HCT116 (cell line): ENCODE results near the gene PLSCR4. TPM values are rescaled to one million over a fixed set of nuclear protein-coding genes. Genes with fewer than 3 reads are reported as not detected.

ENCODE experiments used
- ATAC-seq: fragments of 200-7000 bp; cut with Tn5 transposase; 2 replicates; pipeline ENCODE4 v1.9.1; 2020; ENCODE audit warnings: mild to moderate bottlenecking, moderate library complexity
- BruUV-seq: library from RNA; stranded (reverse); fragments of 400-500 nt; replicated peaks from 2 replicates; lab custom pipeline; 2021; lab: Mats Ljungman, UMichigan
- CTCF ChIA-PET: fragments of 300-600 bp; sonication (Branson Sonifier 250); formaldehyde crosslinking; loops from one replicate; lab custom pipeline; 2021; ENCODE audit warnings: antibody characterized with exemption; lab: Charles Lee
- POLR2A ChIA-PET: fragments of 300-600, 350-600 bp; sonication (Branson Sonifier 250); formaldehyde crosslinking; loops from one replicate; lab custom pipeline; 2021; ENCODE audit warnings: antibody characterized with exemption; lab: Charles Lee
- RAD21 ChIA-PET, 2 experiments: fragments of 300-600 bp; sonication (Branson Sonifier 250); formaldehyde crosslinking; loops; one replicate each; lab custom pipeline; 2023; ENCODE audit warnings: low total read pairs in 2 of 2; ENCODE audit not compliant: uncharacterized antibody in 2 of 2, unreplicated experiment in 2 of 2, low non-redundant PET in 1 of 2; lab: Charles Lee
- DNase-seq: peaks from one replicate; pipeline ENCODE4 v3.0.0-alpha.2; 2010; ENCODE audit warnings: low read depth, low spot score
- H2AFZ ChIP-seq: fragments of 200-600 bp; shearing (Covaris generic), sonication (generic); 2 replicates; pipeline ENCODE4 v1.6.1; 2017; ENCODE audit warnings: low read depth, mixed run types, mixed read lengths, antibody characterized with exemption, low read length; ENCODE audit not compliant: poor library complexity, severe bottlenecking
- H3K27ac ChIP-seq: 2 replicates; pipeline ENCODE4 v1.5.1; 2012; ENCODE audit warnings: low read depth, low read length
- H3K27me3 ChIP-seq: fragments of 200-600 bp; sonication (generic); 2 replicates; pipeline ENCODE4 v1.6.1; 2016; ENCODE audit warnings: mixed run types, low read length, mixed read lengths; ENCODE audit not compliant: insufficient read depth
- H3K36me3 ChIP-seq, 2 experiments: fragments of 200-500 bp in 1 of 2; fragments of 200-600 bp in 1 of 2; sonication (Bioruptor generic) in 1 of 2; sonication (generic) in 1 of 2; 2 replicates each; pipeline versions ENCODE4 v1.5.1 to v1.6.1; 2014 to 2016; ENCODE audit warnings: low read length in 2 of 2, inconsistent platforms in 1 of 2, mixed read lengths in 1 of 2, mixed run types in 1 of 2; ENCODE audit not compliant: insufficient read depth in 2 of 2, control insufficient read depth in 1 of 2
- H3K4me1 ChIP-seq, 2 experiments: fragments of 200-600 bp in 1 of 2; sonication (generic) in 1 of 2; 2 replicates each; pipeline versions ENCODE4 v1.5.1 to v1.6.1; 2012 to 2017; ENCODE audit warnings: low read length in 2 of 2, inconsistent platforms in 1 of 2, mild to moderate bottlenecking in 1 of 2, mixed read lengths in 1 of 2, mixed run types in 1 of 2, moderate library complexity in 1 of 2; ENCODE audit not compliant: insufficient read depth in 2 of 2, control insufficient read depth in 1 of 2
- H3K4me2 ChIP-seq: fragments of 200-600 bp; sonication (generic); 2 replicates; pipeline ENCODE4 v1.6.1; 2017; ENCODE audit warnings: mixed run types, low read length, mixed read lengths
- H3K4me3 ChIP-seq, 2 experiments: fragments of 200-600 bp in 1 of 2; sonication (generic) in 1 of 2; replicated peaks in 1 of 2; 2 replicates each; pipeline ENCODE4 v1.5.1; 2011 to 2016; ENCODE audit warnings: low read length in 2 of 2, control low read depth in 1 of 2, low read depth in 1 of 2, mild to moderate bottlenecking in 1 of 2, mixed read lengths in 1 of 2, mixed run types in 1 of 2
- H3K79me2 ChIP-seq: fragments of 200-600 bp; sonication (generic); 2 replicates; pipeline ENCODE4 v1.6.1; 2017; ENCODE audit warnings: mild to moderate bottlenecking, mixed run types, low read length, moderate library complexity, mixed read lengths; ENCODE audit not compliant: insufficient read depth
- H3K9ac ChIP-seq: fragments of 200-600 bp; sonication (generic); 2 replicates; pipeline ENCODE4 v1.6.1; 2016; ENCODE audit warnings: low read length, mixed read lengths
- H3K9me2 ChIP-seq: fragments of 200-600 bp; sonication (generic), shearing (Covaris generic); 2 replicates; pipeline ENCODE4 v1.6.1; 2017; ENCODE audit warnings: mixed run types, mild to moderate bottlenecking, moderate library complexity; ENCODE audit not compliant: insufficient read depth
- H3K9me3 ChIP-seq, 2 experiments: fragments of 200-500 bp in 1 of 2; fragments of 200-600 bp in 1 of 2; sonication (Bioruptor generic) in 1 of 2; sonication (generic) in 1 of 2; 2 replicates each; pipeline ENCODE4 v1.6.1; 2014 to 2017; ENCODE audit warnings: low read length in 2 of 2, mixed read lengths in 2 of 2, inconsistent platforms in 1 of 2, low read depth in 1 of 2, mild to moderate bottlenecking in 1 of 2, mixed run types in 1 of 2, moderate library complexity in 1 of 2; ENCODE audit not compliant: control insufficient read depth in 1 of 2, insufficient read depth in 1 of 2
- H4K20me1 ChIP-seq: fragments of 200-600 bp; sonication (generic), shearing (Covaris generic); 2 replicates; pipeline ENCODE4 v1.6.1; 2017; ENCODE audit warnings: mixed run types, mild to moderate bottlenecking, moderate library complexity; ENCODE audit not compliant: insufficient read depth
- CBX3 ChIP-seq: IDR thresholded peaks from 2 replicates; pipeline ENCODE4 v1.6.1; 2012; ENCODE audit warnings: low read depth
- EGR1 ChIP-seq: IDR thresholded peaks from 2 replicates; pipeline ENCODE4 v1.6.1; 2012; ENCODE audit warnings: low read depth
- POLR2A ChIP-seq: IDR thresholded peaks from 2 replicates; pipeline ENCODE4 v1.7.0; 2011; ENCODE audit warnings: borderline replicate concordance; ENCODE audit not compliant: insufficient read depth, insufficient read length; ENCODE audit errors: extremely low read depth
- ZFX ChIP-seq: fragments of 450-650 bp; IDR thresholded peaks from 2 replicates; pipeline ENCODE4 v1.6.1; 2017
- intact Hi-C: fragments of 100-400 bp; cut with micrococcal nuclease; formaldehyde crosslinking; loops from 2 replicates; pipeline ENCODE4 v1.10.0; 2022
- total RNA-seq: library from RNA; stranded (reverse); gene quantifications from one replicate; pipeline ENCODE4 v1.2.1, GENCODE V29; 2021; ENCODE audit not compliant: unreplicated experiment
- TF ChIP-seq, protein P1 (sequence below): IDR thresholded peaks from 2 replicates; pipeline ENCODE4 v1.6.1; 2012; ENCODE audit warnings: low read depth
- TF ChIP-seq, protein P2 (sequence below), 3 experiments: fragments of 200-600 bp in 1 of 3; sonication (generic) in 1 of 3; IDR thresholded peaks in 2 of 3; conservative IDR thresholded peaks in 1 of 3; 2 replicates each; pipeline ENCODE4 v1.5.1; 2012 to 2017; ENCODE audit warnings: low read depth in 2 of 3, low read length in 2 of 3, antibody characterized with exemption in 1 of 3, borderline replicate concordance in 1 of 3, control low read depth in 1 of 3, mild to moderate bottlenecking in 1 of 3, mixed read lengths in 1 of 3, mixed run types in 1 of 3, moderate library complexity in 1 of 3; ENCODE audit not compliant: insufficient read depth in 1 of 3

The PLSCR4 gene
- total RNA-seq, 1 experiment from 2014 or later, result 4.1 TPM

DNA sequence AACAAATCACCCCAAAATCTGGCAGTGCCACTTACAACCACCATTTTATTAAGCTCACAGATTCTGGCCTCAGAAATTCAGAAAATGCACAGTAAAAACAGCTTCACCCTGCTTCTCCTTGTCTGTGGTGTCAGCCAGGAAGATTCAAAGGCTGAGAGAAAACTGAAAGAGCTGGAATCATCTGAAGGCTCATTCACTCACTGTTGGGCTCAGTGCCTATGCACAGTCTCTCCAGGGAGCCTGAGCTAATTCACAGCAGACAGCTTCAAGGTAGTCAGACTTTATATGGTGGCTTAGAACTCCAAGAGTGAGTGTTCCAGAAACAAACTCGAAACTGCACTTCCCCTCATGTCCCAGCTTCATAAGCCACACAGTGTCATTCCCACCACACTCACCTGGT is 73.4 kb downstream of the PLSCR4 start (continued):
- TF ChIP-seq, protein P1, sequence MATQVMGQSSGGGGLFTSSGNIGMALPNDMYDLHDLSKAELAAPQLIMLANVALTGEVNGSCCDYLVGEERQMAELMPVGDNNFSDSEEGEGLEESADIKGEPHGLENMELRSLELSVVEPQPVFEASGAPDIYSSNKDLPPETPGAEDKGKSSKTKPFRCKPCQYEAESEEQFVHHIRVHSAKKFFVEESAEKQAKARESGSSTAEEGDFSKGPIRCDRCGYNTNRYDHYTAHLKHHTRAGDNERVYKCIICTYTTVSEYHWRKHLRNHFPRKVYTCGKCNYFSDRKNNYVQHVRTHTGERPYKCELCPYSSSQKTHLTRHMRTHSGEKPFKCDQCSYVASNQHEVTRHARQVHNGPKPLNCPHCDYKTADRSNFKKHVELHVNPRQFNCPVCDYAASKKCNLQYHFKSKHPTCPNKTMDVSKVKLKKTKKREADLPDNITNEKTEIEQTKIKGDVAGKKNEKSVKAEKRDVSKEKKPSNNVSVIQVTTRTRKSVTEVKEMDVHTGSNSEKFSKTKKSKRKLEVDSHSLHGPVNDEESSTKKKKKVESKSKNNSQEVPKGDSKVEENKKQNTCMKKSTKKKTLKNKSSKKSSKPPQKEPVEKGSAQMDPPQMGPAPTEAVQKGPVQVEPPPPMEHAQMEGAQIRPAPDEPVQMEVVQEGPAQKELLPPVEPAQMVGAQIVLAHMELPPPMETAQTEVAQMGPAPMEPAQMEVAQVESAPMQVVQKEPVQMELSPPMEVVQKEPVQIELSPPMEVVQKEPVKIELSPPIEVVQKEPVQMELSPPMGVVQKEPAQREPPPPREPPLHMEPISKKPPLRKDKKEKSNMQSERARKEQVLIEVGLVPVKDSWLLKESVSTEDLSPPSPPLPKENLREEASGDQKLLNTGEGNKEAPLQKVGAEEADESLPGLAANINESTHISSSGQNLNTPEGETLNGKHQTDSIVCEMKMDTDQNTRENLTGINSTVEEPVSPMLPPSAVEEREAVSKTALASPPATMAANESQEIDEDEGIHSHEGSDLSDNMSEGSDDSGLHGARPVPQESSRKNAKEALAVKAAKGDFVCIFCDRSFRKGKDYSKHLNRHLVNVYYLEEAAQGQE, result no peak

DNA sequence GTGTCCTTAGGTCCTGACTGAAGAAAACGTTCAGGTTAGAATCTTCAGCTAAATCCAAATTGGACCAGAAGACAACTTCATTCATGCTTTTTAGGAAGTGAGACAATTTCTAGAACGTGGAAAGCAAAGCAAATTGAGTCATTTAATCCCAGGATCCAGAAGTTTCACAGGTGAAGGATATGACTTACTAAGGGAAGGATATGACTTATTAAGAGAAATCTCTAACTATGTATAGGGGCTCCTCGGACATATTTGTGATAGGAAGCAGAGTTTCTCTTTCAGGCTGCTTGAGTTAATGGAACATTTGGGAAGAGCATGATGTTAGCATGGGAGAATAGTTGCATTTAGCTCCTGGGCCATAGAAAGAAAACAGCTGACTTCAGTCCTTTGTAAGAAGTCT is 73.8 kb downstream of the PLSCR4 start:
- Histone ChIP-seq H3K9me2 (no peaks in the 10 kb centered on the region), H3K27ac (no peak overlapping the region), H3K9ac (no peak overlapping the region), H3K27me3 (no peaks in the 10 kb centered on the region), H3K79me2 (no peaks in the 10 kb centered on the region), H3K9me3 (no peaks in the 10 kb centered on the region)
- ATAC-seq, result no peak
- BruUV-seq, result no TSS peak
- ChIA-PET CTCF (interaction anchor here (1.3 kb wide), 1 partner anchor 13 kb away, joined by 4 read pairs; no protein-coding TSS in a partner anchor), POLR2A (no interaction called here)
- TF ChIP-seq ZFX (no peak), EGR1 (no peak), POLR2A (no peak), CBX3 (no peak)
- TF ChIP-seq, protein P2, sequence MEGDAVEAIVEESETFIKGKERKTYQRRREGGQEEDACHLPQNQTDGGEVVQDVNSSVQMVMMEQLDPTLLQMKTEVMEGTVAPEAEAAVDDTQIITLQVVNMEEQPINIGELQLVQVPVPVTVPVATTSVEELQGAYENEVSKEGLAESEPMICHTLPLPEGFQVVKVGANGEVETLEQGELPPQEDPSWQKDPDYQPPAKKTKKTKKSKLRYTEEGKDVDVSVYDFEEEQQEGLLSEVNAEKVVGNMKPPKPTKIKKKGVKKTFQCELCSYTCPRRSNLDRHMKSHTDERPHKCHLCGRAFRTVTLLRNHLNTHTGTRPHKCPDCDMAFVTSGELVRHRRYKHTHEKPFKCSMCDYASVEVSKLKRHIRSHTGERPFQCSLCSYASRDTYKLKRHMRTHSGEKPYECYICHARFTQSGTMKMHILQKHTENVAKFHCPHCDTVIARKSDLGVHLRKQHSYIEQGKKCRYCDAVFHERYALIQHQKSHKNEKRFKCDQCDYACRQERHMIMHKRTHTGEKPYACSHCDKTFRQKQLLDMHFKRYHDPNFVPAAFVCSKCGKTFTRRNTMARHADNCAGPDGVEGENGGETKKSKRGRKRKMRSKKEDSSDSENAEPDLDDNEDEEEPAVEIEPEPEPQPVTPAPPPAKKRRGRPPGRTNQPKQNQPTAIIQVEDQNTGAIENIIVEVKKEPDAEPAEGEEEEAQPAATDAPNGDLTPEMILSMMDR (IDR thresholded peaks at IDR 0.05 in 2 of 3, conservative IDR thresholded peaks at IDR 0.05 in 1 of 3; ENCODE audit: borderline replicate concordance in 1 of 3, insufficient read depth in 1 of 3, low read depth in 2 of 3, low read length in 2 of 3), result no peak
- TF ChIP-seq, all 23 proteins: peak for 0
- Histone ChIP-seq H3K36me3 (no peaks in the 10 kb centered on the region), H3K4me3 (no peak overlapping the region), H2AFZ (no peak overlapping the region), H3K4me2 (no peak overlapping the region), H4K20me1 (no peaks in the 10 kb centered on the region), H3K4me1 (no peaks in the 10 kb centered on the region)
- intact Hi-C loops, result no loop called here
- RAD21 ChIA-PET, result no interaction called here
- DNase-seq, result no peak
